Spinal cord (tissue), 10 donors: ENCODE data around the gene TMEM63B. TPM values are rescaled to one million over a fixed set of nuclear protein-coding genes. Genes with fewer than 3 reads are reported as not detected.
A peak's percentile ranks its signal among the peaks of the same experiment; 100 is the strongest.
"Not testable (repeated sequence)": the region's sequence is repeated elsewhere in the genome, so short reads cannot be mapped to it uniquely, and the experiment has no call there.

Source experiments
- DNase-seq, 6 donors: peaks; one replicate each; pipeline versions ENCODE4 v3.0.0 to v3.0.0-alpha.2; 2013 to 2015; ENCODE audit warnings: low spot score in 6 of 6, low read depth in 4 of 6
- H3K27ac ChIP-seq: one replicate; pipeline ENCODE4 v1.5.1; 2013; ENCODE audit warnings: low read depth, low read length, control low read depth
- H3K27me3 ChIP-seq: one replicate; pipeline ENCODE4 v1.6.1; 2013; ENCODE audit warnings: low read length; ENCODE audit not compliant: control insufficient read depth, insufficient read depth
- H3K36me3 ChIP-seq: one replicate; pipeline ENCODE4 v1.6.1; 2013; ENCODE audit warnings: low read length; ENCODE audit not compliant: control insufficient read depth, insufficient read depth
- H3K4me1 ChIP-seq: one replicate; pipeline ENCODE4 v1.6.1; 2013; ENCODE audit warnings: low read length; ENCODE audit not compliant: control insufficient read depth, insufficient read depth
- H3K4me3 ChIP-seq: one replicate; pipeline ENCODE4 v1.5.1; 2013; ENCODE audit warnings: low read depth, low read length, control low read depth
- H3K9me3 ChIP-seq: one replicate; pipeline ENCODE4 v1.6.1; 2013; ENCODE audit warnings: low read length; ENCODE audit not compliant: control insufficient read depth, insufficient read depth
- WGBS: methylation state at CpG from one replicate; pipeline ENCODE4 v1.1.5; 2013; ENCODE audit warnings: missing lambda C conversion rate; ENCODE audit not compliant: insufficient coverage; 5-methylcytosine and 5-hydroxymethylcytosine counted together
- polyA plus RNA-seq, 2 donors: library from polyadenylated mRNA; unstranded; fragments of 120-200 nt; gene quantifications; one replicate each; pipeline ENCODE4 v1.2.1, GENCODE V29; 2013; ENCODE audit not compliant: insufficient read length in 2 of 2
- total RNA-seq, 2 donors: library from RNA; depleted of rRNA in 1 of 2; stranded (reverse); fragments of 120-200 nt in 1 of 2; fragments of >200 nt in 1 of 2; gene quantifications; one replicate each; pipeline versions ENCODE4 v1.2.3 to v1.2.4, GENCODE V29; 2013 to 2014
- donor health status: healthy.

TMEM63B gene
- total and polyA plus RNA-seq, 4 donors = 29.2 to 104 (median 67.0) TPM

DNA sequence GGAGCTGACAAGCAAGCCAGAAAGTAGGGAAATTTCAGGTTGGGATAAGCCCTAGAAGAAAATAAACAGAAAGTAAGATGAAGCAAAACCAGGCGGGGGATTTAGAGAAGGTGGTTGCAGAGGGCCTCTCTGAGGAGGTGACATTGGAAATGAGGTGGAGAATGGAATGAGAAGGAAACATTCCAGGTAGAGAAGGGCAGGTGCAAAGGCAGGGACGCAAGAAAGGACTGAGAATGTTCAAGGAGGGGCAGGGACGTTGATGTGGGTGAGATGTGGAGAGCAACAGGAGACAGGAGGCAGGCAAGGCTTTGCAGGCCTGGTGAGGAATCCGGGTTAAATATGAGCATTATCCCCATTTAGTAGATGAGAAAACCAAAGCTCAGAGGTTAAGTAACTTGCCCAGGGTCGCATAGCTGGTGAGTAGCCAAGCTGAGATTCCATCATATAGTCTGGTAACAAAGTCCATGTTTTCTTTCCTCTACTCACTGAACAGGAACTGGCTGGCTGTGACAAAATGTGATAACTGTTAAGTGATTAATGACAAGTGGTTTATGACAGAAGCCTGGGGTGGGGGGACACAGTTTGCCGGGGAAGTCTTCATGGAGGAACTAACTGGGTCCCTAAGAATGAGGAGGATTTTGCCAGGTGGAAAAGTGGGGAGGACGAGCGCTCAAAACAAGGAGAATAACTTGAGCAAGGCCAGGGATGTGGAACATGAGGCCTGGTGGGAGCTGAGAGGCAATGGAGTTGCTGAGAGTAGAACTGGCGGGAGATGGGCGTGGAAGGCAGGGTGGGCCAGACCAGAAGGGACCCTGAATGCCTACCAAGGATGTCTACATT is 32.7 kb upstream of the TMEM63B start:
- no peaks in the 10 kb centered on the region for H3K27me3 ChIP-seq
- WGBS = 95% methylated on average over 9 of the region's 10 CpGs
- H3K4me1 ChIP-seq = peaks cover 3% of the 10 kb centered on the region
- H3K4me3 ChIP-seq = no peak overlapping the region
- peaks cover 15% of the 10 kb centered on the region for H3K36me3 ChIP-seq
- no peak overlapping the region for H3K27ac ChIP-seq
- no peaks in the 10 kb centered on the region for H3K9me3 ChIP-seq
- no peak for DNase-seq

- not testable (repeated sequence) for DNase-seq, H3K27ac ChIP-seq, H3K27me3 ChIP-seq, H3K4me3 ChIP-seq, H3K4me1 ChIP-seq, H3K9me3 ChIP-seq
- 93% methylated on average over 5 of the region's 6 CpGs for WGBS
- peaks cover 18% of the 10 kb centered on the region for H3K36me3 ChIP-seq
Measured at GRCh38 chr6:44095243-44095623, 32.1 kb upstream of the TMEM63B start.

- H3K4me3 ChIP-seq = no peak overlapping the region
- DNase-seq = peak in 3 of 6 donors; percentile 68 to 92 (median 87)
- no peaks in the 10 kb centered on the region for H3K9me3 ChIP-seq
- H3K27me3 ChIP-seq = no peaks in the 10 kb centered on the region
- peaks cover 3% of the 10 kb centered on the region for H3K4me1 ChIP-seq
- H3K27ac ChIP-seq = no peak overlapping the region
- 51% methylated on average over 3 of the region's 3 CpGs for WGBS
- peaks cover 22% of the 10 kb centered on the region for H3K36me3 ChIP-seq
Measured at GRCh38 chr6:44096612-44097011, 30.7 kb upstream of the TMEM63B start.

GRCh38 chr6:44097782-44098317 is 29.5 kb upstream of the TMEM63B start:
- no peaks in the 10 kb centered on the region for H3K27me3 ChIP-seq
- H3K36me3 ChIP-seq = peaks cover 26% of the 10 kb centered on the region
- no peak overlapping the region for H3K27ac ChIP-seq
- no peak for DNase-seq
- no peak overlapping the region for H3K4me3 ChIP-seq
- WGBS = no CpG with 5 or more reads among the region's 2 CpGs
- no peaks in the 10 kb centered on the region for H3K9me3 ChIP-seq
- H3K4me1 ChIP-seq = peaks cover 3% of the 10 kb centered on the region

DNA sequence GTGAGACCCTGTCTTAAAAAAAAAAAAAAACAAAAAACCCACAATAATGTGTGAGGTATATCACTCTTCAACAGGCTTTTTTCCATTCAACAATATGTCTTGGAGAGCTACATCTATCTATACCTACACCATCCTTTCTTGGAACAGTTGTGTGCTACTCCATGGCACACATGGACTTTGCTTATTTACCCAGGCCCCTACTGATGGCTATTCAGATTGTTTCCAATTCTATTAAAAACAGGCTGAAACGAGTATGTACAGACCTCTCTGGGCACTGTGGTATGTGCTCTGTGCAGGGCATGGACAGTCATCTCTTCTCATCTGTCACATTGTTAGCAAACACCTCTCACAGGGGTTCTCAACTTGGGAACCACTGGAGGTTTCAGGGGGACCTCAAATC is 28.2 kb upstream of the TMEM63B start:
- Histone ChIP-seq H3K4me3 (no peak overlapping the region), H3K36me3 (peaks cover 39% of the 10 kb centered on the region), H3K9me3 (no peaks in the 10 kb centered on the region), H3K4me1 (peaks cover 7% of the 10 kb centered on the region), H3K27ac (no peak overlapping the region), H3K27me3 (no peaks in the 10 kb centered on the region)
- no peak for DNase-seq
- no CpG with 5 or more reads among the region's 1 CpG for WGBS

- H3K36me3 ChIP-seq = peaks cover 35% of the 10 kb centered on the region
Measured at GRCh38 chr6:44100088-44100550, 27.2 kb upstream of the TMEM63B start.

GRCh38 chr6:44101832-44102231 is 25.5 kb upstream of the TMEM63B start:
- H3K27me3 ChIP-seq = no peaks in the 10 kb centered on the region
- no peak overlapping the region for H3K27ac ChIP-seq
- 94% methylated on average over 4 of the region's 4 CpGs for WGBS
- H3K4me1 ChIP-seq = peaks cover 7% of the 10 kb centered on the region
- no peaks in the 10 kb centered on the region for H3K9me3 ChIP-seq
- peaks cover 44% of the 10 kb centered on the region for H3K36me3 ChIP-seq
- H3K4me3 ChIP-seq = no peak overlapping the region
- DNase-seq = no peak

More at GRCh38 chr6:44100088-44100550, 27.2 kb upstream of the TMEM63B start:
- H3K4me3 ChIP-seq = no peak overlapping the region
- WGBS = no CpG with 5 or more reads among the region's 1 CpG
- H3K9me3 ChIP-seq = no peaks in the 10 kb centered on the region
- DNase-seq = peak in 1 of 6 donors; percentile 32
- no peak overlapping the region for H3K27ac ChIP-seq
- H3K4me1 ChIP-seq = peaks cover 7% of the 10 kb centered on the region
- no peaks in the 10 kb centered on the region for H3K27me3 ChIP-seq

GRCh38 chr6:44102527-44102926 is 24.8 kb upstream of the TMEM63B start:
- WGBS = 77% methylated on average over 2 of the region's 2 CpGs
- no peaks in the 10 kb centered on the region for H3K9me3 ChIP-seq

DNA sequence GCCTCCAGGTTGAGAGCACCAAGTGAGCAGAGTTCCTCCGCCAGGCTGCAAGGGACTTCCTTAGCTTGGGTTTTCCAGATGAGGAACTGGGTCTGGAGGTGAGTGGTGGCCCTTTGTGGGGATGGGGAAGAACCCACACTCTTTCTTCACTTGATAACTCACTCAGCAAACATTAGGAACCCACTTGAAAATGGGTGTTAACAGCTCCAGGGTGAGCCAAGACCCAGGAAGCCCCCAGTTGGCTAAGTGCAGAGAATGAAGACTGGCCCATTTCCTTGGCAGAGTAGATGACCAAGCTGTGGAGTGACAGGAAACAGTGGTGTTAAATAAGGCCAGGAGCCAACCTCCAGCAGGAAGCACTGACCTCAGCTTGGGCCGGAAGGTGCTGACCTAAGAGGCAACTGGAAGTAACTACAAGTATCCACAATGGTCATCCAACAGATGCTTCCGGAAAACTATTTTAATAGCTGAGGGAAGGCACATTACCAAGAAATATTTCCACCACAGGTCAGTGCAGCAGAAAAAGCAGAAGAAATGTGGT is 22.8 kb upstream of the TMEM63B start:
- Histone ChIP-seq H3K9me3 (no peaks in the 10 kb centered on the region), H3K27ac (peak overlapping the region; percentile 52), H3K27me3 (no peaks in the 10 kb centered on the region), H3K4me3 (no peak overlapping the region), H3K4me1 (peaks cover 4% of the 10 kb centered on the region), H3K36me3 (peaks cover 58% of the 10 kb centered on the region)
- peak in 1 of 6 donors; percentile 38 for DNase-seq
- WGBS = 100% methylated on average over 1 of the region's 3 CpGs

More at GRCh38 chr6:44102527-44102926, 24.8 kb upstream of the TMEM63B start:
- Histone ChIP-seq H3K4me1 (peaks cover 4% of the 10 kb centered on the region), H3K4me3 (no peak overlapping the region), H3K27ac (no peak overlapping the region), H3K36me3 (peaks cover 49% of the 10 kb centered on the region), H3K27me3 (no peaks in the 10 kb centered on the region)
- no peak for DNase-seq
